HG03196 (cell line): Measurements from ENCODE around the gene RAP1A.

Experiments
- ATAC-seq: cut with Tn5 transposase; IDR thresholded peaks from one replicate; pipeline ENCODE4 v1.9.1; 2021; ENCODE audit not compliant: unreplicated experiment

The RAP1A gene

GRCh38 chr1:111619635-111620440, at the start of gene RAP1A:
Gene RAP1A (plus strand): TSS chr1:111619789. CDS start chr1:111691361, 71,572 bp downstream.
- ATAC-seq: peak; percentile 57

- no peak for ATAC-seq
Measured at GRCh38 chr1:111569913-111570312, 49.7 kb upstream of the RAP1A start.

- no peak for ATAC-seq
Measured at GRCh38 chr1:111570781-111571181, 48.8 kb upstream of the RAP1A start.

GRCh38 chr1:111571239-111571638, 48.4 kb upstream of the RAP1A start:
- no peak for ATAC-seq

GRCh38 chr1:111571987-111572386, 47.6 kb upstream of the RAP1A start:
- ATAC-seq: no peak

- ATAC-seq: no peak
Measured at GRCh38 chr1:111576547-111576946, 43.0 kb upstream of the RAP1A start.

- ATAC-seq: no peak
Measured at GRCh38 chr1:111577814-111578213, 41.8 kb upstream of the RAP1A start.

- no peak for ATAC-seq
Measured at GRCh38 chr1:111581166-111581565, 38.4 kb upstream of the RAP1A start.

GRCh38 chr1:111582016-111582415, 37.6 kb upstream of the RAP1A start:
- ATAC-seq: no peak

- ATAC-seq: no peak
Measured at GRCh38 chr1:111582644-111583618, 36.7 kb upstream of the RAP1A start.

- no peak for ATAC-seq
Measured at GRCh38 chr1:111585447-111586086, 34.0 kb upstream of the RAP1A start.

GRCh38 chr1:111586112-111586511, 33.5 kb upstream of the RAP1A start:
- ATAC-seq: no peak

- ATAC-seq: no peak
Measured at GRCh38 chr1:111587509-111588174, 31.9 kb upstream of the RAP1A start.

- ATAC-seq: no peak
Measured at GRCh38 chr1:111591937-111592336, 27.7 kb upstream of the RAP1A start.

- peak; percentile 84 for ATAC-seq
Measured at GRCh38 chr1:111592389-111593361, 26.9 kb upstream of the RAP1A start.

GRCh38 chr1:111593403-111594305, 25.9 kb upstream of the RAP1A start:
- no peak for ATAC-seq

- no peak for ATAC-seq
Measured at GRCh38 chr1:111594306-111594693, 25.3 kb upstream of the RAP1A start.

- no peak for ATAC-seq
Measured at GRCh38 chr1:111595807-111596206, 23.8 kb upstream of the RAP1A start.

GRCh38 chr1:111596499-111596898, 23.1 kb upstream of the RAP1A start:
- ATAC-seq: no peak
